Cardiac muscle cell (in vitro differentiated cells and primary cell): ENCODE results near the gene VGLL4. TPM values are rescaled to one million over a fixed set of nuclear protein-coding genes. Genes with fewer than 3 reads are reported as not detected.

ENCODE experiments used
- DNase-seq, 2 donors: peaks; one replicate each; pipeline versions ENCODE4 v3.0.0 to v3.0.0-alpha.2; 2010 to 2017; ENCODE audit warnings: low read depth in 1 of 2, low spot score in 1 of 2
- H3K27ac ChIP-seq: fragments of 200-600 bp; sonication (generic); 2 replicates; pipeline ENCODE4 v1.5.1; 2016
- H3K27me3 ChIP-seq: fragments of 200-600 bp; sonication (generic); 2 replicates; pipeline ENCODE4 v1.6.0; 2016; ENCODE audit warnings: control low read depth
- H3K36me3 ChIP-seq: fragments of 200-600 bp; sonication (generic); 2 replicates; pipeline ENCODE4 v1.5.1; 2016; ENCODE audit warnings: control low read depth
- H3K4me1 ChIP-seq: fragments of 200-600 bp; sonication (generic); 2 replicates; pipeline ENCODE4 v1.8.1; 2017; ENCODE audit warnings: low read depth, mild to moderate bottlenecking, mixed run types
- H3K4me3 ChIP-seq: fragments of 200-600 bp; sonication (generic); 2 replicates; pipeline ENCODE4 v1.5.1; 2016; ENCODE audit warnings: mild to moderate bottlenecking
- H3K9me3 ChIP-seq: fragments of 200-600 bp; sonication (generic); 2 replicates; pipeline ENCODE4 v1.5.1; 2017; ENCODE audit warnings: low read depth, mild to moderate bottlenecking, control low read depth
- CTCF ChIP-seq: IDR thresholded peaks from 2 replicates; pipeline ENCODE4 v1.5.1; 2012; ENCODE audit warnings: low read depth, mild to moderate bottlenecking, low read length
- polyA plus RNA-seq: library from polyadenylated mRNA; unstranded; fragments of >200 nt; fragmentation: Nextera tagmentation; extraction: Ambion mirVana; gene quantifications from 2 replicates; pipeline ENCODE4 v1.2.1, GENCODE V29; 2016
- total RNA-seq: library from RNA; depleted of rRNA; stranded (reverse); fragments of >200 nt; gene quantifications from 2 replicates; pipeline ENCODE4 v1.2.3, GENCODE V29; 2016

The VGLL4 gene
- total and polyA plus RNA-seq, 2 experiments from 2014 or later: 62.9 to 147 TPM

GRCh38 chr3:11565492-11565891 is 78.2 kb downstream of the VGLL4 start:
- Histone ChIP-seq H3K9me3 (no peaks in the 10 kb centered on the region), H3K27me3 (no peaks in the 10 kb centered on the region), H3K27ac (peak overlapping the region; percentile 28), H3K4me3 (no peak overlapping the region), H3K4me1 (peaks cover 5% of the 10 kb centered on the region), H3K36me3 (peaks cover 17% of the 10 kb centered on the region)
- DNase-seq: no peak
- no peak for TF ChIP-seq CTCF

- Histone ChIP-seq H3K27ac (peak overlapping the region; percentile 28), H3K4me3 (no peak overlapping the region), H3K27me3 (no peaks in the 10 kb centered on the region), H3K36me3 (peaks cover 17% of the 10 kb centered on the region), H3K9me3 (no peaks in the 10 kb centered on the region), H3K4me1 (peaks cover 6% of the 10 kb centered on the region)
- DNase-seq: no peak
- TF ChIP-seq CTCF: no peak
Measured at GRCh38 chr3:11565072-11565471, 78.6 kb downstream of the VGLL4 start.

GRCh38 chr3:11564577-11565001 is 79.1 kb downstream of the VGLL4 start:
- H3K4me3 ChIP-seq: no peak overlapping the region
- H3K9me3 ChIP-seq: no peaks in the 10 kb centered on the region
- peak overlapping the region; percentile 28 for H3K27ac ChIP-seq
- peaks cover 6% of the 10 kb centered on the region for H3K4me1 ChIP-seq
- H3K27me3 ChIP-seq: no peaks in the 10 kb centered on the region
- no peak for TF ChIP-seq CTCF
- H3K36me3 ChIP-seq: peaks cover 17% of the 10 kb centered on the region
- DNase-seq: no peak

GRCh38 chr3:11563865-11564185 is 79.9 kb downstream of the VGLL4 start:
- no peaks in the 10 kb centered on the region for H3K9me3 ChIP-seq
- no peaks in the 10 kb centered on the region for H3K27me3 ChIP-seq
- peaks cover 6% of the 10 kb centered on the region for H3K4me1 ChIP-seq
- no peak overlapping the region for H3K4me3 ChIP-seq
- no peak for DNase-seq
- TF ChIP-seq CTCF: no peak
- no peak overlapping the region for H3K27ac ChIP-seq
- H3K36me3 ChIP-seq: peaks cover 21% of the 10 kb centered on the region

- H3K27me3 ChIP-seq: no peaks in the 10 kb centered on the region
- H3K27ac ChIP-seq: no peak overlapping the region
- no peak for TF ChIP-seq CTCF
- no peaks in the 10 kb centered on the region for H3K9me3 ChIP-seq
- no peak for DNase-seq
- H3K4me1 ChIP-seq: peaks cover 6% of the 10 kb centered on the region
- H3K4me3 ChIP-seq: no peak overlapping the region
- H3K36me3 ChIP-seq: peaks cover 24% of the 10 kb centered on the region
Measured at GRCh38 chr3:11563159-11563864, 80.4 kb downstream of the VGLL4 start.
